PC-9 (cell line): ENCODE measurements around the gene RRBP1. TPM values are rescaled to one million over a fixed set of nuclear protein-coding genes. Genes with fewer than 3 reads are reported as not detected.
A peak's percentile ranks its signal among the peaks of the same experiment; 100 is the strongest.
"Not testable (repeated sequence)": the region's sequence is repeated elsewhere in the genome, so short reads cannot be mapped to it uniquely, and the experiment has no call there.

Source experiments
- BruUV-seq: library from RNA; stranded (reverse); fragments of 400-500 nt; replicated peaks from 2 replicates; lab custom pipeline; 2021; lab: Mats Ljungman, UMichigan
- CTCF ChIA-PET: fragments of 300-600 bp; sonication (Branson Sonifier 250); formaldehyde crosslinking; loops from one replicate; lab custom pipeline; 2022; ENCODE audit warnings: antibody characterized with exemption; lab: Charles Lee
- POLR2A ChIA-PET: fragments of 300-600 bp; sonication (Branson Sonifier 250); formaldehyde crosslinking; loops from one replicate; lab custom pipeline; 2022; ENCODE audit warnings: antibody characterized with exemption; ENCODE audit not compliant: unreplicated experiment; lab: Charles Lee
- DNase-seq, 2 experiments: peaks; one replicate each; pipeline versions ENCODE4 v3.0.0 to v3.0.0-alpha.2; 2015 to 2022; ENCODE audit warnings: mixed read lengths in 1 of 2
- H2AFZ ChIP-seq: fragments of 200-600 bp; sonication (generic); 2 replicates; pipeline ENCODE4 v1.8.1; 2017; ENCODE audit warnings: antibody characterized with exemption
- H3F3A ChIP-seq: fragments of 200-600 bp; sonication (generic); 2 replicates; pipeline ENCODE4 v1.8.1; 2017; ENCODE audit warnings: antibody characterized with exemption, mild to moderate bottlenecking, low read depth; ENCODE audit not compliant: insufficient read depth
- H3K27ac ChIP-seq: fragments of 200-600 bp; sonication (generic); 2 replicates; pipeline ENCODE4 v1.6.1; 2016; ENCODE audit warnings: mixed run types
- H3K27me3 ChIP-seq: fragments of 200-600 bp; sonication (generic); 2 replicates; pipeline ENCODE4 v1.6.1; 2016; ENCODE audit warnings: low read depth, mixed run types; ENCODE audit not compliant: insufficient read depth
- H3K36me3 ChIP-seq: fragments of 200-600 bp; sonication (generic); 2 replicates; pipeline ENCODE4 v1.6.1; 2016; ENCODE audit warnings: low read depth, mixed run types
- H3K4me1 ChIP-seq: fragments of 200-600 bp; sonication (generic); replicated peaks from 2 replicates; pipeline ENCODE4 v1.6.1; 2016; ENCODE audit warnings: mixed run types; ENCODE audit not compliant: insufficient read depth
- H3K4me2 ChIP-seq: fragments of 200-600 bp; sonication (generic); 2 replicates; pipeline ENCODE4 v1.6.1; 2017; ENCODE audit warnings: mixed run types
- H3K4me3 ChIP-seq: fragments of 200-600 bp; sonication (generic); 2 replicates; pipeline ENCODE4 v1.6.1; 2016; ENCODE audit warnings: mixed run types
- H3K79me2 ChIP-seq: fragments of 200-600 bp; sonication (generic); 2 replicates; pipeline ENCODE4 v1.6.1; 2017; ENCODE audit warnings: low read depth, mixed run types
- H3K9me2 ChIP-seq: fragments of 200-600 bp; sonication (generic); 2 replicates; pipeline ENCODE4 v1.8.1; 2017; ENCODE audit warnings: mild to moderate bottlenecking; ENCODE audit not compliant: insufficient read depth
- H3K9me3 ChIP-seq: fragments of 200-600 bp; sonication (generic); 2 replicates; pipeline ENCODE4 v1.8.1; 2016; ENCODE audit warnings: low read depth; ENCODE audit not compliant: insufficient read depth
- H4K20me1 ChIP-seq: fragments of 200-600 bp; sonication (generic); 2 replicates; pipeline ENCODE4 v1.8.1; 2017; ENCODE audit not compliant: insufficient read depth
- EZH2 ChIP-seq: fragments of 200-600 bp; sonication (generic); IDR thresholded peaks from 2 replicates; pipeline ENCODE4 v1.8.0; 2017; ENCODE audit warnings: antibody characterized with exemption, low read depth
- intact Hi-C: fragments of 100-400 bp; cut with micrococcal nuclease; formaldehyde crosslinking; loops from one replicate; pipeline ENCODE4 v1.10.0; 2022; ENCODE audit not compliant: unreplicated experiment
- total RNA-seq: library from RNA; stranded (reverse); gene quantifications from 2 replicates; pipeline ENCODE4 v1.2.3, GENCODE V29; 2021
- TF ChIP-seq, protein P1 (sequence below): fragments of 200-600 bp; sonication (generic); conservative IDR thresholded peaks from 2 replicates; pipeline ENCODE4 v1.6.1; 2017; ENCODE audit warnings: mixed run types, antibody characterized with exemption, mild to moderate bottlenecking, moderate library complexity

Gene RRBP1
- total RNA-seq, 1 experiment from 2014 or later, result 144 TPM

DNA sequence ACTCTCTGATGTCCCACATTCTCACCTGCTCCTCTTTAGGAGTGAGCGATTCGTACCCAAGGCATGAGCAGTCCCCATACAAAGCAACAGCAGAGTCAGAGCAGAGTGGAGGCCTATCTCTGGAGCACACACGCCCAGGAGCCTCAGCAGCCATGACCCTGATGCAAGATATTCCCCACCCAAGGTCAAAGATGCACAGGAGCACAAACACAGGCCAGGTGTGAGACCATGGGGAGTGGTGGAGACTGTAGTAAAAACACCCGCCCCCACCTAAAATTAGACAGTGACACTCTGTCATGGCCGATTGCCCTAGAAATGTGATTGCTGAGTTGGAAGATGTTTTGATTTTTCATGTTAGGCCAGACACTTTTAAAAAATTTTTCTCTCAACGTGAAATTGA lies 21.4 kb downstream of the RRBP1 start:
- H3K27ac ChIP-seq, result no peak overlapping the region

DNA sequence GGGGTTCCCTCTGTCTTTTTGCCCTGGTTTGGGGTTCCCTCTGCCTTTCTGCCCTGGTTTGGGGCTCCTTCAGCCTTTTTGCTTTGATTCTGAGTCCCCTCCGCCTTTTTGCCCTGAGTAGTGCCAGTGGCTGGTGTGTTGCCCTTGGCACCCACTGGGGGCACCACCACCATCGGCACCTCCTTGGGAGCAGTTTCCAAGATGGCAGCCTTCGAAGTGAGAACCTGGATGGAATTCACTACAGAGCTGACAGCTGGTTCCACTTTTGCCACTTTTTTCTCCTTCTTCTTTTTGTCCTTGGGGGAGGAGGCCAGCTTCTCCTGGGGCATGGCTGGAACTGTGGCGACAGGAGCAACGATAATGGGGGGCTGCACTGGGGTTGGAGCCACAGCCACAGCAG lies 22.2 kb downstream of the RRBP1 start:
- Histone ChIP-seq H3K9me3 (0 out of 2 replicates have a peak, but pooled peaks cover 3% of the 10 kb centered on the region), H3K4me2 (no peak overlapping the region), H3K27ac (no peak overlapping the region), H4K20me1 (peaks cover 12% of the 10 kb centered on the region; the same call in 1 of the 2 replicates), H3K79me2 (peaks cover 29% of the 10 kb centered on the region), H3K9me2 (no peaks in the 10 kb centered on the region), H3K4me3 (no peak overlapping the region), H3K36me3 (peaks cover 15% of the 10 kb centered on the region; the same call in 1 of the 2 replicates), H3F3A (no peaks in the 10 kb centered on the region; the same call in 1 of the 2 replicates), H3K27me3 (no peaks in the 10 kb centered on the region), H3K4me1 (no peaks in the 10 kb centered on the region), H2AFZ (no peak overlapping the region)
- TF ChIP-seq, protein P1, sequence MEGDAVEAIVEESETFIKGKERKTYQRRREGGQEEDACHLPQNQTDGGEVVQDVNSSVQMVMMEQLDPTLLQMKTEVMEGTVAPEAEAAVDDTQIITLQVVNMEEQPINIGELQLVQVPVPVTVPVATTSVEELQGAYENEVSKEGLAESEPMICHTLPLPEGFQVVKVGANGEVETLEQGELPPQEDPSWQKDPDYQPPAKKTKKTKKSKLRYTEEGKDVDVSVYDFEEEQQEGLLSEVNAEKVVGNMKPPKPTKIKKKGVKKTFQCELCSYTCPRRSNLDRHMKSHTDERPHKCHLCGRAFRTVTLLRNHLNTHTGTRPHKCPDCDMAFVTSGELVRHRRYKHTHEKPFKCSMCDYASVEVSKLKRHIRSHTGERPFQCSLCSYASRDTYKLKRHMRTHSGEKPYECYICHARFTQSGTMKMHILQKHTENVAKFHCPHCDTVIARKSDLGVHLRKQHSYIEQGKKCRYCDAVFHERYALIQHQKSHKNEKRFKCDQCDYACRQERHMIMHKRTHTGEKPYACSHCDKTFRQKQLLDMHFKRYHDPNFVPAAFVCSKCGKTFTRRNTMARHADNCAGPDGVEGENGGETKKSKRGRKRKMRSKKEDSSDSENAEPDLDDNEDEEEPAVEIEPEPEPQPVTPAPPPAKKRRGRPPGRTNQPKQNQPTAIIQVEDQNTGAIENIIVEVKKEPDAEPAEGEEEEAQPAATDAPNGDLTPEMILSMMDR, result no peak
- TF ChIP-seq EZH2, result no peak
- ChIA-PET CTCF (no interaction called here), POLR2A (no interaction called here)
- intact Hi-C loops, result no loop called here
- DNase-seq, result no peak
- TSS peak; percentile 38 for BruUV-seq

More for the DNA sequence above, 21.4 kb downstream of the RRBP1 start:
- Histone ChIP-seq H3F3A (no peaks in the 10 kb centered on the region; the same call in 1 of the 2 replicates), H3K79me2 (peaks cover 27% of the 10 kb centered on the region), H3K9me3 (0 out of 2 replicates have a peak, but pooled peaks cover 3% of the 10 kb centered on the region), H3K36me3 (peaks cover 15% of the 10 kb centered on the region; the same call in 1 of the 2 replicates), H3K4me2 (no peak overlapping the region), H3K27me3 (no peaks in the 10 kb centered on the region), H4K20me1 (peaks cover 13% of the 10 kb centered on the region), H2AFZ (no peak overlapping the region), H3K9me2 (no peaks in the 10 kb centered on the region), H3K4me3 (no peak overlapping the region), H3K4me1 (no peaks in the 10 kb centered on the region)
- ChIA-PET CTCF (no interaction called here), POLR2A (no interaction called here)
- DNase-seq, result no peak
- intact Hi-C loops, result no loop called here
- no TSS peak for BruUV-seq
- TF ChIP-seq EZH2, result no peak
- TF ChIP-seq, protein P1, result no peak

DNA sequence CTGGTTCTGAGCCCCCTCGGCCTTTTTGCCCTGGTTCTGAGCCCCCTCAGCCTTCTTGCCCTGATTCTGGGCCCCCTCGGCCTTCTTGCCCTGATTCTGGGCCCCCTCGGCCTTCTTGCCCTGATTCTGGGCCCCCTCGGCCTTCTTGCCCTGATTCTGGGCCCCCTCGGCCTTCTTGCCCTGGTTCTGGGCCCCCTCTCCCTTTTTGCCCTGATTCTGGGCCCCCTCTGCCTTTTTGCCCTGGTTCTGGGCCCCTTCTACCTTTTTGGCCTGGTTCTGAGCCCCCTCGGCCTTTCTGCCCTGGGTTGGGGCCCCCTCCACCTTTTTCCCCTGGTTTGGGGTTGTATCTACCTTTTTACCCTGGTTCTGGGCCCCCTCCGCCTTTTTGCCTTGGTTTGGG lies 22.7 kb downstream of the RRBP1 start:
- BruUV-seq, H3K9me2 ChIP-seq, DNase-seq, H2AFZ ChIP-seq, H3K4me1 ChIP-seq, intact Hi-C loops, H3K27ac ChIP-seq, H3K27me3 ChIP-seq, H3K9me3 ChIP-seq, POLR2A ChIA-PET, H3K4me3 ChIP-seq, H3F3A ChIP-seq, CTCF ChIA-PET, H3K4me2 ChIP-seq: not testable (repeated sequence)
- peaks cover 12% of the 10 kb centered on the region; the same call in 1 of the 2 replicates for H4K20me1 ChIP-seq
- H3K36me3 ChIP-seq, result peaks cover 15% of the 10 kb centered on the region; the same call in 1 of the 2 replicates
- H3K79me2 ChIP-seq, result peaks cover 32% of the 10 kb centered on the region

DNA sequence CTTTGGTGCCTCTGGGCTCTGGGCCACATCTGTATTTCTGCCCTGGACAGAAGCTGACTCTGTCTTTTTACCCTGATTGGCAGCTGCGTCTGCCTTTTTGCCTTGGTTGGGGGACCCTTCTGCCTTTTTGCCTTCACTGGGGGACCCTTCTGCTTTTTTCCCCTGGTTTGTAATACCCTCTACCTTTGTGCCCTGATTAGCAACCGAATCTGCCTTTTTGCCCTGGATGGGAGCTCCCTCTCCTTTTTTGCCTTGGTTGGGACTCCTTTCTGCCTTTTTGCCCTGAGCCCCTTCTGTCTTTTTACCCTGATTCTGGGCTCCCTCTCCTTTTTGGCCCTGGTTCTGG lies 23.4 kb downstream of the RRBP1 start:
- Histone ChIP-seq H3K9me3 (0 out of 2 replicates have a peak, but pooled peaks cover 3% of the 10 kb centered on the region), H3K4me1 (no peaks in the 10 kb centered on the region), H3F3A (no peaks in the 10 kb centered on the region; the same call in 1 of the 2 replicates), H2AFZ (no peak overlapping the region), H3K36me3 (peaks cover 15% of the 10 kb centered on the region; the same call in 1 of the 2 replicates), H3K79me2 (peaks cover 26% of the 10 kb centered on the region), H3K4me3 (no peak overlapping the region), H4K20me1 (peaks cover 10% of the 10 kb centered on the region; the same call in 1 of the 2 replicates), H3K27me3 (no peaks in the 10 kb centered on the region), H3K9me2 (no peaks in the 10 kb centered on the region), H3K27ac (no peak overlapping the region), H3K4me2 (no peak overlapping the region)
- ChIA-PET CTCF (no interaction called here), POLR2A (no interaction called here)
- no peak for DNase-seq
- no TSS peak for BruUV-seq
- TF ChIP-seq EZH2, result no peak
- intact Hi-C loops, result no loop called here
